BLaER1 treated with 17β-estradiol and CSF1 and Interleukin-3, amounts not matched to agents 10 nM and 100 nM (cell line): ENCODE results near the gene UBAP2.

Experiments used
- H3K27ac ChIP-seq, 11 experiments: shearing (Covaris generic); formaldehyde crosslinking; 2 replicates each; pipeline ENCODE4 v1.8.1; 2022
- H3K27me3 ChIP-seq, 11 experiments: shearing (Covaris generic); formaldehyde crosslinking; 2 replicates each; pipeline ENCODE4 v1.8.1; 2022
- H3K36me3 ChIP-seq, 11 experiments: shearing (Covaris generic); formaldehyde crosslinking; 2 replicates each; pipeline ENCODE4 v1.8.1; 2022
- H3K4me1 ChIP-seq, 10 experiments: shearing (Covaris generic); formaldehyde crosslinking; 2 replicates each; pipeline ENCODE4 v1.8.1; 2022
- H3K4me2 ChIP-seq, 11 experiments: shearing (Covaris generic); formaldehyde crosslinking; 2 replicates each; pipeline ENCODE4 v1.8.1; 2022
- H3K4me3 ChIP-seq, 10 experiments: shearing (Covaris generic); formaldehyde crosslinking; 2 replicates each; pipeline ENCODE4 v1.8.1; 2022
- H3K9ac ChIP-seq, 11 experiments: shearing (Covaris generic); formaldehyde crosslinking; 2 replicates each; pipeline ENCODE4 v1.8.1; 2022
- H3K9me3 ChIP-seq, 11 experiments: shearing (Covaris generic); formaldehyde crosslinking; replicated peaks in 1 of 11; 2 replicates each; pipeline ENCODE4 v1.8.1; 2022
- H4K20me1 ChIP-seq, 11 experiments: shearing (Covaris generic); formaldehyde crosslinking; 2 replicates each; pipeline ENCODE4 v1.8.1; 2022
- Cebpa-rat ChIP-seq, 11 experiments: shearing (Covaris generic); IDR thresholded peaks; 2 replicates each; pipeline ENCODE4 v1.8.1; 2022

UBAP2 gene

DNA sequence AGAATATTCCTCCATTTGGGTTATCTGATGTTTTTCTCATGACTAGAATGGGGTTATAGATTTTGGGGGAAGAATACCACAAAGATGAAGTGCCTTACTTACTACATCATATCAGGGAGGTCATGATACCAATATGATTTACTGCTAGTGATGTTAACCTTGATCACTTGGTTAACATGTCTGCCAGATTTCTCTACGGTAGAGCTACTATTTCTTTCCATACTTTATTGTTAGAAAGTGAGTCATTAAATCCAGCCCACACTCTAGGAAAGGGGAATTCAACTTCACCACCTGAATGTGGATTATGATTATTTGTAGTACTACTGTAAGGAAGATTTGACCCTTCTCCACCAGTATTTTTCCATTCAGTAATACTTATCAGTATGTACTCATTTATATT, 167.1 kb downstream of the UBAP2 start:
- Histone ChIP-seq H3K9ac (no peak overlapping the region), H3K36me3 (peaks cover 1 to 40% (median 26%) of the 10 kb centered on the region in 11 experiments; a peak in 17 of 22 replicates), H3K4me1 (peaks cover 0 to 82% (median 18%) of the 10 kb centered on the region in 10 experiments; a peak in 14 of 20 replicates), H3K27me3 (no peaks in the 10 kb centered on the region), H3K4me2 (0 out of 22 replicates have a peak overlapping the region, but pooled peaks of 1 of the 11 experiments have one; percentile 3), H3K27ac (no peak overlapping the region), H3K4me3 (no peak overlapping the region), H3K9me3 (no peaks in the 10 kb centered on the region), H4K20me1 (peaks cover 100% of the 10 kb centered on the region in 11 experiments)
- no peak for TF ChIP-seq Cebpa-rat (IDR thresholded peaks at IDR 0.05)

DNA sequence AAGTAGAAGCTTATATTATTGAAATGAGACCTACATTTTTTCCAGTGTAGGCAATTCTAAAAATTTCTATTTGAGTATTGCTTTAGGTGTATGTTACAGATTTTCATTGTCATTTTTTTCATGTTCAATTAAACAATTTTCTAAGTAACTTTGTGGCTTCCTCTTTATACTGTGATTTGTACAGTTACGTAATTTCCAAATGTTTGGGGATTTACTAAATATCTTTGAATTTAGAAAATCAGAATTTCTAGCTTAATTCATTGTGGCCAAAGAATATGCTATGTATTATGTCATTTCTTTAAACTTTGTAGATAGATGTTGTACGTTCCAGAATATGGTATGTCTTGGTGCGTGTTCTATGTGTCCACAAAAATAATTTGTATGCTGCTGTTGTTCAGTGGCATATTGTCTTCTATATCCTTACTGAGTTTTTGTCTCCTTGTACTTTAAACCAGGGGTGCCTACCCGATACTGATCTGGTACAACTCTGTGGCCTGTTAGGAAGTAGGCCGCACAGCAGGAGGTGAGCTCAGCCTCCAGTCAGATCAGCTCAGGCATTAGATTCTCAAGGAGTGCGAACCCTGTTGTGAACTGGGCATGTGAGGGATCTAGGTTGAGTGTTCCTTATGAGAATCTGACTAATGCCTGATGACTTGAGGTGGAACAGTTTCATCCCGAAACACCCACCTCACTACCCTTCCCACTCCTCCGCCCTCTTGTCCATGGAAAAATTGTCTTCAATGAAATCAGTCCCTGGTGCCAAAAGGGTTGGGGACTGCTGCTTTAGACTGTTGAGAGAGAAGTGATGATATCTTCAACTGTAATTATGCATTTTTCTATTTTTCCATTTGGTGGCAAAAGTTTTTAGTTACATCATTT, 168.2 kb downstream of the UBAP2 start:
- peaks cover 0 to 88% (median 23%) of the 10 kb centered on the region in 10 experiments; a peak in 14 of 20 replicates for H3K4me1 ChIP-seq
- peaks cover 0 to 28% (median 18%) of the 10 kb centered on the region in 11 experiments; a peak in 12 of 22 replicates for H3K36me3 ChIP-seq
- H3K4me2 ChIP-seq: peak overlapping the region in 5 of 11 experiments; percentile 26 to 68 (median 62); a peak in 9 of 22 replicates
- no peak overlapping the region for H3K9ac ChIP-seq
- H4K20me1 ChIP-seq: peaks cover 96 to 100% (median 100%) of the 10 kb centered on the region in 11 experiments
- no peaks in the 10 kb centered on the region for H3K9me3 ChIP-seq
- H3K4me3 ChIP-seq: no peak overlapping the region
- H3K27me3 ChIP-seq: no peaks in the 10 kb centered on the region
- 0 out of 22 replicates have a peak overlapping the region, but pooled peaks of 1 of the 11 experiments have one; percentile 8 for H3K27ac ChIP-seq
- no peak for TF ChIP-seq Cebpa-rat (IDR thresholded peaks at IDR 0.05)

DNA sequence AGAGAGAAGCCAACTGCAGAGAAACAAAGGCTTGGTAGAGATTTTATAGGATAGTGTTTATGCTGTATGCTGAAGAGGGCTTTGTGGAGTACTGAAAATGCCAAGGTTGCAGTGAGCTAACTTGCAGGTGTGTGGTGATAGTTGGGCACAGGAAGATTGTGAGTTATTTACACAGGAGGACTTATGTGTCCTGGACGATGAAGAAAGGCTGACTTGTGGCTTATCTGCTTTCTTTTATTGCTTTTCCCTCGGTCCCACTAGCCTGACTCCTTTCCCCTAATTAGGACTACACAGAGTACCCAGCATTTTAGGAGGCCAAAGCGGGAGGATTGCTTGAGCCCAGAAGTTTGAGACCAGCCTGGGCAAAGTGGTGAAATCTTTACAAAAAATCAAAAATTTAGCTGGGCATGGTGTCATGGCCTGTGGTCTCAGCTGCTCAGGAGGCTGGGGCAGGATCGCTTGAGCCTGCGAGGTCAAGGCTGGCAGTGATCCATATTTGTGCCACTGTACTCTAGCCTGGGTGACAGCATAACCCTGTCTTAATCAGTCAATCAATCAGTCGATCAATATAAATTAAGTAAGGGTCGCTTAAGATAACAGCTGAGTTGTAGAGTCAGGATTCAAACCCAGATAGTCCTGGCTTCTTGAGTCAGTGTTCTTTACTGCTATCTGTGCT, 169.9 kb downstream of the UBAP2 start:
- Histone ChIP-seq H3K27ac (no peak overlapping the region), H3K9me3 (no peaks in the 10 kb centered on the region), H3K4me1 (peaks cover 0 to 86% (median 24%) of the 10 kb centered on the region in 10 experiments; a peak in 13 of 20 replicates), H3K9ac (no peak overlapping the region), H3K4me2 (peak overlapping the region in 3 of 11 experiments; percentile 38 to 68 (median 65); a peak in 6 of 22 replicates), H3K4me3 (no peak overlapping the region), H3K36me3 (peaks cover 0 to 23% (median 16%) of the 10 kb centered on the region in 11 experiments; a peak in 13 of 22 replicates), H4K20me1 (peaks cover 96 to 100% (median 100%) of the 10 kb centered on the region in 11 experiments), H3K27me3 (no peaks in the 10 kb centered on the region)
- TF ChIP-seq Cebpa-rat (IDR thresholded peaks at IDR 0.05): no peak

- no peak for TF ChIP-seq Cebpa-rat (IDR thresholded peaks at IDR 0.05)
- Histone ChIP-seq H3K4me2 (peak overlapping the region in 2 of 11 experiments; percentile 65 to 68; a peak in 2 of 22 replicates), H3K9ac (no peak overlapping the region), H3K4me3 (no peak overlapping the region), H3K4me1 (peaks cover 0 to 81% (median 24%) of the 10 kb centered on the region in 10 experiments; a peak in 13 of 20 replicates), H3K27ac (no peak overlapping the region), H3K9me3 (no peaks in the 10 kb centered on the region), H4K20me1 (peaks cover 96 to 100% (median 100%) of the 10 kb centered on the region in 11 experiments), H3K36me3 (peaks cover 0 to 23% (median 12%) of the 10 kb centered on the region in 11 experiments; a peak in 11 of 22 replicates), H3K27me3 (no peaks in the 10 kb centered on the region)
Measured at GRCh38 chr9:33877727-33878489, 170.8 kb downstream of the UBAP2 start.
